ENCODE measurements around the gene RASGRP2.
A peak's percentile ranks its signal among the peaks of the same experiment; 100 is the strongest.

The RASGRP2 gene

GRCh38 chr11:64788321-64789215, 44.6 kb upstream of the RASGRP2 start:
- Histone ChIP-seq H3K4me3 (ENCODE audit: low read depth, low read length) (no peak overlapping the region), H3K36me3 (no peaks in the 10 kb centered on the region), H3K4me1 (no peaks in the 10 kb centered on the region), H3K9me3 (no peaks in the 10 kb centered on the region), H3K27me3 (no peaks in the 10 kb centered on the region)
- DNase-seq = no peak
- no peak for TF ChIP-seq CTCF (IDR thresholded peaks at IDR 0.05; ENCODE audit: low read depth, low read length)

DNA sequence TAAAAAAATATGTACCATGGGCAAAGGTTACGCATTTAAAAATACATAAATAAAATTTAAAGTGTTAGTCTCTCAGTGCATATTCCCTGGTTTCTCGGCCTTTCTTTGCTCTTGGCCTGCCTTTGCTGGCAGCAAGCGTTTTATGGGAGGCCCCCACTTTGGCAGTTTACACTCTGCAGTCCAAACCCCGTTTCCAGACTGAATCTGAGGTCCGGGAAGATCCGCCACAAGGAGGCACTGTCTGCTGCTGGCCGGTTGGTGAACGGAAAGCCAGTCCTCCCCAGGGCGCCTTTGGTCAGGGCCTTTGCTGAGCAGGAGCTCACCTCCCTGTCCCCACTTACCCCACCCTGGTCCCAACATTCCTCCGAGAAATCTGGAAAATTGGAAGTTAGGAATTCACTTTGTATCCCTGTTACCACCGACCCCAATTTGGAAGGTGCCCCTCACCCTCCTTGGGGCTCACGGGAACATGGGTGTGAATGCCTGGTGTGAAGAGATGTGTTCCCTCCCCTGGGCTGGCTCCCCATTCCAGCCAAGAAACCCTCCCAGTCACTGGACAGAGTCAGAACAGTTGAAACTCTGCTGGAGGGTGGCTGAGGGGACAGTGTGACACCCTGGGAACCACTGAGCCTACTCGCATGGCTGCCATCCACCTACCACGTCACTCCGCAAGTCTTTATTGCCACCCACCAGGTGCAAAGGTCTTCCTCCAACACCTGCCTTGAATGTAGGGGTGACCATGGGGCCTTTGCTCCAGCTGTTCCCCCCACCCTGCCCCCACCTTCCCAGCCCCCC, 43.8 kb upstream of the RASGRP2 start:
- peak; percentile 79 for TF ChIP-seq CTCF (IDR thresholded peaks at IDR 0.05; ENCODE audit: low read depth, low read length)
- Histone ChIP-seq H3K4me1 (no peaks in the 10 kb centered on the region), H3K9me3 (no peaks in the 10 kb centered on the region), H3K36me3 (no peaks in the 10 kb centered on the region), H3K27me3 (no peaks in the 10 kb centered on the region), H3K4me3 (ENCODE audit: low read depth, low read length) (no peak overlapping the region)
- DNase-seq = peak; percentile 60

DNA sequence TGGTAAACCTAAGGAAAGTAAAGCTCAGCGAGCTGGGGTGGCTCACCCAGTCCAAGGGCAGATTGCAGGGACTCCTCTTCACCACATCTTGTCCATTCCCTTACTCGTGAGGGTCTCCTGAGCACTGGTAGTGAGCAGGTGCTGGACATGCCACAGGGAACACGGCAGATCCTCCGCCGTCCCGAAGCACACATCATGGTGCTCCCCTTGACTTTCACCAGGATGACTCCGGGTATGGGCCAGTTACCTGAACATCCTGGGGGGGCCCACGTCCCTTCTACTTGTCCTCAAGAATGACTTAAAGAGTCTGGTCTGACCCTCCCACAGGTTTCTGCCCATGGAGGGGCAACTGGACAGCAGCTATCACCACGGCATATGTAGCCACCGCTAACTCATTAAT, 42.4 kb upstream of the RASGRP2 start:
- no peak for DNase-seq
- Histone ChIP-seq H3K27me3 (no peaks in the 10 kb centered on the region), H3K4me1 (no peaks in the 10 kb centered on the region), H3K36me3 (no peaks in the 10 kb centered on the region), H3K4me3 (ENCODE audit: low read depth, low read length) (no peak overlapping the region), H3K9me3 (no peaks in the 10 kb centered on the region)
- no peak for TF ChIP-seq CTCF (IDR thresholded peaks at IDR 0.05; ENCODE audit: low read depth, low read length)

DNA sequence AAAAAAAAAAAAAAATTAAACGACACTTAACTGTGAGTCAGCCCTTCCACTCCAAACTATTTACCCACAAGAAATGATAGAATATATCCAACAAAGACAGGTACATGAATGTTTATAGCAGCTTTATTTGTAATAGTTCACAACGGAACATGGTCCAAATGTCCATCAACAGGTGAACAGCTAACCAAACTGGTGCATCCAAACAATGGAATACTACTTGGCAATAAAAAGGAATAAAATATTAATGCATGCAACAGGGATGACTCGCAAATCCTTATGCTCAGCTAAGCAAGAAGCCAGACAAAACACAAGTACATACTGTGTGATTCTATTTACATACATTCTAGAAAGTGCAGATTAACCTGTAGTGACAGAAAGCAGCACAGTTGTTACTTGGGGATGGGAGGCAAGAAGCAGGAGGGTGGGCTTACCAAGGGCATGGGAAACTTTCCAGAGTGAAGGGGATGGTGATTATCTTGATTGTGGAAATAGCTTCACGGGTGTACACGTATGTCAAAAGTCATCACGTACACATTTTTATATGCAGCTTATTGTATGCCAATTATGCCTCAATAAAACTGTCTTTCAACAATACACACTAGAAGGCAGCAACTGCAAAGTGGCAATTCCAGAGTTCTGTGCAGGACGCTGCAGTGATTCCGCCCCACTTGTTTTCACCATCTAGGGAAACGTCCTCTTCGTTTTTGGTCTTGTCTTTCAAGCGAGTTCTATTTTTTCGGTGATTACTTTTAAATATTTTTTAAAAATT, 41.1 kb upstream of the RASGRP2 start:
- no peaks in the 10 kb centered on the region for H3K36me3 ChIP-seq
- H3K9me3 ChIP-seq = no peaks in the 10 kb centered on the region
- no peak for DNase-seq
- no peak overlapping the region for H3K4me3 ChIP-seq (ENCODE audit: low read depth, low read length)
- H3K4me1 ChIP-seq = no peaks in the 10 kb centered on the region
- no peak for TF ChIP-seq CTCF (IDR thresholded peaks at IDR 0.05; ENCODE audit: low read depth, low read length)
- H3K27me3 ChIP-seq = no peaks in the 10 kb centered on the region

DNA sequence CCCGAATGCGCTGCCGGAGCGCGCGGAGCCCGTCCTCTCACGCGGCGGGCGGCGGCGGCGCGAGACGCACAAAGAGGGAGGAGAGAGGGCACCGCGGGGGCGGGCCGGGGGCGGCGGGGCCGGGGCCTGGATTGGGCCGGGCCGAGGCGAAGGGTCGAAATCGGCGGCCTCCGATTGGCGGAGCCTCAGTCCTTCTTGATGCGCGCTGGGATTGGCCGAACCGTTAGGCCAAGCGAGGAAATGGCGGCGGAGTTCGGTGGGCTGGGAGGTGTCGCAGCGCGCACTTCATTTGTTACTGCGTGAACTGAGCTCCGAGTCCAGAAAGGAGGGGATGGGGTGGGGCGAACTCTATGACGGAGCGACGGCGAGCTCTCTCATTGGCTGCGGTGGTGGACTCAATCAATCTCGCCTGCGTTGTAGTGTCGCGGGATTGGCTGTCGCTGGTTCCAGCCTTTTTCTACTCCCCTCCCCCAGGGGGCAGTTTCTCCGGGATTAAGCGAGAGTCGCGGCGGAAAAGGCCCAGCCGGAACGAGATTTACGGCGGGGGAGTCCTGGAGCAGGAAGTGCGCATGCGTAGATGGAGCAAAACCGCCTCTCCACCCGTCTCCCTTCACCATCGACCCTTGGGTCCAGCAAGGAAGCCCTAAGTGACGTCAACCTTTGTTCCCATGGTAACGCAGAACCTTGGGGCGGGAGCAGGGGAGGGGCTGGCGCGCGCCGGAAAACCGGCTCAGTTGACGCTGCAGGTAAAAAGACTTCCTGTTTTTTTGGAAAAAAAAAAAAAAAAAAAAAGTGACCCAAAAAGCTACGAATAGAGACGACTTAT, 34.7 kb upstream of the RASGRP2 start, which contains the start of gene SF1:
Gene SF1 (minus strand): TSS at position 70 of the 826 bp plus-strand sequence. CDS start 150 bp downstream, outside the sequence.
- Histone ChIP-seq H3K4me1 (no peaks in the 10 kb centered on the region; the same call in 1 of the 2 replicates), H3K36me3 (peaks cover 39% of the 10 kb centered on the region)

More for the DNA sequence above, 34.7 kb upstream of the RASGRP2 start, which contains the start of gene SF1:
- H3K27me3 ChIP-seq = no peaks in the 10 kb centered on the region
- peak within 1 kb of the TSS; percentile 87 for H3K4me3 ChIP-seq (ENCODE audit: low read depth, low read length)
- no peaks in the 10 kb centered on the region for H3K9me3 ChIP-seq
- DNase-seq = peak; percentile 95
- no peak for TF ChIP-seq CTCF (IDR thresholded peaks at IDR 0.05; ENCODE audit: low read depth, low read length)

Data from BE2C (cell line).